ENCODE data around the gene LYRM1. TPM values are rescaled to one million over a fixed set of nuclear protein-coding genes. Genes with fewer than 3 reads are reported as not detected.
"Not testable (repeated sequence)": the region's sequence is repeated elsewhere in the genome, so short reads cannot be mapped to it uniquely, and the experiment has no call there.

LYRM1 gene
- total and polyA plus RNA-seq, 2 experiments from 2014 or later, result 57.3 to 60.0 TPM

DNA sequence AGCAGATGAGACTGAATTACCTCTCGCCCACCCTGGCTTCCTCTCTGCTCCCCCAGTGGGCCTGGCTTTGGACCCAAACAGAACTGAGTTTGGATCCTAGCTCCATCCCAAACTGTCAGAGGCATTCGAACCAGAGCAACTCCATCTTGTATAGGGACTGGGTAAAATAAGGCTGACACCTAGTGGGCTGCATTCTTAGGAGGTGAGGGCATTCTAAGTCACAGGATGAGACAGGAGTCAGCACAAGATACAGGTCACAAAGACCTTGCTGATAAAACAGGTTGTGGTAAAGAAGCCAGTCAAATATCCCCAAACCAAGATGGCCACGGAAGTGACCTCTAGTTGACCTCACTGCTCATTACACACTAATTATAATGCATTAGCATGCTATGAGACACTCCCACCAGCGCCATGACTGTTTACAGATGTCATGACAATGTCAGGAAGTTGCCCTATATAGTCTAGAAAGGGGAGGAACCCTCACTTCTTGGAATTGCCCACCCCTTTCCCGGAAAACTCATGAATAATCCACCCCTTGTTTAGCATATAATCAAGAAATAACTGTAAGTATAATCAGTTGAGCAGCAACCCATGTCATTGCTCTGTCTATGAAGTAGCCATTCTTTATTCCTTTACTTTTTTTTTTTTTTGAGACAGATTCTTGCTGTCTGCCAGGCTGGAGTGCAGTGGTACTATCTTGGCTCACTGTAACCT lies 44.4 kb downstream of the LYRM1 start:
- no peak overlapping the region for H2AFZ ChIP-seq
- DNase-seq (ENCODE audit: low spot score), result no peak
- TF ChIP-seq, protein P1, sequence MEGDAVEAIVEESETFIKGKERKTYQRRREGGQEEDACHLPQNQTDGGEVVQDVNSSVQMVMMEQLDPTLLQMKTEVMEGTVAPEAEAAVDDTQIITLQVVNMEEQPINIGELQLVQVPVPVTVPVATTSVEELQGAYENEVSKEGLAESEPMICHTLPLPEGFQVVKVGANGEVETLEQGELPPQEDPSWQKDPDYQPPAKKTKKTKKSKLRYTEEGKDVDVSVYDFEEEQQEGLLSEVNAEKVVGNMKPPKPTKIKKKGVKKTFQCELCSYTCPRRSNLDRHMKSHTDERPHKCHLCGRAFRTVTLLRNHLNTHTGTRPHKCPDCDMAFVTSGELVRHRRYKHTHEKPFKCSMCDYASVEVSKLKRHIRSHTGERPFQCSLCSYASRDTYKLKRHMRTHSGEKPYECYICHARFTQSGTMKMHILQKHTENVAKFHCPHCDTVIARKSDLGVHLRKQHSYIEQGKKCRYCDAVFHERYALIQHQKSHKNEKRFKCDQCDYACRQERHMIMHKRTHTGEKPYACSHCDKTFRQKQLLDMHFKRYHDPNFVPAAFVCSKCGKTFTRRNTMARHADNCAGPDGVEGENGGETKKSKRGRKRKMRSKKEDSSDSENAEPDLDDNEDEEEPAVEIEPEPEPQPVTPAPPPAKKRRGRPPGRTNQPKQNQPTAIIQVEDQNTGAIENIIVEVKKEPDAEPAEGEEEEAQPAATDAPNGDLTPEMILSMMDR (IDR thresholded peaks at IDR 0.05; ENCODE audit: poor library complexity), result no peak
- no peak overlapping the region for H3K4me2 ChIP-seq
- no peaks in the 10 kb centered on the region for H3K27me3 ChIP-seq
- no peaks in the 10 kb centered on the region for H3K9me3 ChIP-seq (ENCODE audit: low read depth)
- H3K36me3 ChIP-seq (replicated peaks; ENCODE audit: insufficient read depth, low read depth), result no peaks in the 10 kb centered on the region
- no peaks in the 10 kb centered on the region for H3K79me2 ChIP-seq
- H3K4me3 ChIP-seq, result no peak overlapping the region
- no peak overlapping the region for H3K27ac ChIP-seq
- H4K20me1 ChIP-seq (ENCODE audit: insufficient read depth, poor library complexity, severe bottlenecking), result no peaks in the 10 kb centered on the region
- WGBS (ENCODE audit: low lambda C conversion rate, missing lambda C conversion rate), result 87% methylated on average over 5 of the region's 5 CpGs
- no peaks in the 10 kb centered on the region for H3K4me1 ChIP-seq (ENCODE audit: insufficient read depth)
- H3K9me2 ChIP-seq (replicated peaks; ENCODE audit: insufficient read depth), result no peaks in the 10 kb centered on the region

DNA sequence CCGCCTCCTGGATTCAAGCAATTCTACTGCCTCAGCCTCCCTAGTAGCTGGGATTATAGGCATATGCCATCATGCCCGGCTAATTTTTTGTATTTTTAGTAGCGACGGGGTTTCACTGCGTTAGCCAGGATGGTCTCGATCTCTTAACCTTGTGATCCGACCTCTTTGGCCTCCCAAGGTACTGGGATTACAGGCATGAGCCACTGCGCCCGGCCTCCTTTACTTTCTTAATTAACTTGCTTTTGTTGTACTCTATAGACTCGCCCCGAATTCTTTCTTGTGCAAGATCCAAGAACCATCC lies 45.0 kb downstream of the LYRM1 start:
- H3K4me1 ChIP-seq (ENCODE audit: insufficient read depth); H2AFZ ChIP-seq; H3K79me2 ChIP-seq; DNase-seq (ENCODE audit: low spot score); H3K9me3 ChIP-seq (ENCODE audit: low read depth); H3K27me3 ChIP-seq; H3K9me2 ChIP-seq (replicated peaks; ENCODE audit: insufficient read depth); H3K4me2 ChIP-seq; H3K27ac ChIP-seq; H3K36me3 ChIP-seq (replicated peaks; ENCODE audit: insufficient read depth, low read depth); H3K4me3 ChIP-seq; H4K20me1 ChIP-seq (ENCODE audit: insufficient read depth, poor library complexity, severe bottlenecking): not testable (repeated sequence)
- WGBS (ENCODE audit: low lambda C conversion rate, missing lambda C conversion rate), result 96% methylated on average over 11 of the region's 11 CpGs

DNA sequence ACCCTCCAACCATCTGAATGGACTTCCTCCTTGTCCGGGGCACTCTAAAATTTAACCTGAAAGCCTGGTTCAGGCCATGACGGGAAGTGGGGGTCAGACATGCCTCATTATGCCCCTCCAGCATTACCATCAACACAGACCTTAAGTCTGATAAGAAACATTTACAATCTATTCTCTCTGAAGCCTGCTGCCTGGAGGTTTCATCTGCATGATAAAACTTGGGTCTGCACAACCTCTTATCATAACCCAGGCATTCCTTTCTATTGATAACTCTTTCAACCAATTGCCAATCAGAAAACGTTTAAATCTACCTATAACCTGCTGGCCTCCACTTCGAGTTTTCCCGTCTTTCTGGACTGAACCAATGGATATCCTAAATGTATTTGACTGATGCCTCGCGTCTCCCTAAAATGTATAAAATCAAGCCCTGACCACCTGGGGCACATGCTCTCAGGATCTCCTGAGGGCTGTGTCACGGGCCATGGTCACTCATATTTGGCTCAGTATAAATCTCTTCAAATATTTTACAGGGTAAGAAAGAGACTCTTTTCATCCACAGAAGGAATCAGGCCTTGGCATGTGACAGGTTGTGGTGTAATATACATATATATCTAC lies 45.6 kb downstream of the LYRM1 start:
- no peaks in the 10 kb centered on the region for H3K79me2 ChIP-seq
- no peaks in the 10 kb centered on the region for H3K27me3 ChIP-seq
- H3K4me3 ChIP-seq, result no peak overlapping the region
- no peaks in the 10 kb centered on the region for H3K9me2 ChIP-seq (replicated peaks; ENCODE audit: insufficient read depth)
- no peaks in the 10 kb centered on the region for H3K36me3 ChIP-seq (replicated peaks; ENCODE audit: insufficient read depth, low read depth)
- no peak overlapping the region for H2AFZ ChIP-seq
- H3K27ac ChIP-seq, result no peak overlapping the region
- TF ChIP-seq, protein P1 (IDR thresholded peaks at IDR 0.05; ENCODE audit: poor library complexity), result no peak
- TF ChIP-seq EZH2phosphoT487 (IDR thresholded peaks at IDR 0.05; ENCODE audit: low read depth, severe bottlenecking, unreplicated experiment), result no peak
- TF ChIP-seq EZH2 (IDR thresholded peaks at IDR 0.05; ENCODE audit: borderline replicate concordance), result no peak
- H3K4me2 ChIP-seq, result no peak overlapping the region
- H3K4me1 ChIP-seq (ENCODE audit: insufficient read depth), result no peaks in the 10 kb centered on the region
- no peak for DNase-seq (ENCODE audit: low spot score)
- H3K9me3 ChIP-seq (ENCODE audit: low read depth), result no peaks in the 10 kb centered on the region
- H4K20me1 ChIP-seq (ENCODE audit: insufficient read depth, poor library complexity, severe bottlenecking), result no peaks in the 10 kb centered on the region
- 63% methylated on average over 8 of the region's 8 CpGs for WGBS (ENCODE audit: low lambda C conversion rate, missing lambda C conversion rate)

DNA sequence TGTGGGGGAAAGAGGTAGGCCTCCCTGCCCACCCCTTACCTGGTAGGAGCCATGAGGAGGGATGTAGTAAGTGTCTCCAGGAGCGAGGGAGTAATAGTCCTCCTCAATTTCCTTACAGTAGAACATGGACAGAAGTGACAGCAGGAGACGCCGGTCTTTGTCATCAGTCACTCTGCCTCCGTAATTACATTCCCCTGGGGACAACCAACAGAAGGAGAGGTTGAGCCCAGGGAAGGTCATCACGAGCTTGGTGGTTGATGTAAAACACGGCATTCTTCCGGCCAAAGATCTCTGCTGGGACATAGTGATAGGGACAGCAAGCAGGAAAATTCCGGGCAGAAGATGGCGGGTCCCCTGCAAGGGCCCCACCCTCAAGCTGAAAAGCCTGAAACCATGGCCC lies 47.9 kb downstream of the LYRM1 start:
- TF ChIP-seq EZH2 (IDR thresholded peaks at IDR 0.05; ENCODE audit: borderline replicate concordance) (no peak), EZH2phosphoT487 (IDR thresholded peaks at IDR 0.05; ENCODE audit: low read depth, severe bottlenecking, unreplicated experiment) (no peak)
- TF ChIP-seq, protein P1 (IDR thresholded peaks at IDR 0.05; ENCODE audit: poor library complexity), result no peak
- Histone ChIP-seq H3K79me2 (no peaks in the 10 kb centered on the region), H3K4me2 (no peak overlapping the region), H3K4me3 (no peak overlapping the region), H3K9me2 (replicated peaks; ENCODE audit: insufficient read depth) (no peaks in the 10 kb centered on the region), H4K20me1 (ENCODE audit: insufficient read depth, poor library complexity, severe bottlenecking) (no peaks in the 10 kb centered on the region), H3K36me3 (replicated peaks; ENCODE audit: insufficient read depth, low read depth) (no peaks in the 10 kb centered on the region), H3K27me3 (no peaks in the 10 kb centered on the region), H3K9me3 (ENCODE audit: low read depth) (no peaks in the 10 kb centered on the region), H3K27ac (no peak overlapping the region), H3K4me1 (ENCODE audit: insufficient read depth) (no peaks in the 10 kb centered on the region), H2AFZ (no peak overlapping the region)
- WGBS (ENCODE audit: low lambda C conversion rate, missing lambda C conversion rate), result 92% methylated on average over 9 of the region's 9 CpGs
- no peak for DNase-seq (ENCODE audit: low spot score)

Measured in hepatocyte (in vitro differentiated cells).